Heart left ventricle (tissue), 16 donors: Measurements from ENCODE around the gene PPME1. TPM values are rescaled to one million over a fixed set of nuclear protein-coding genes. Genes with fewer than 3 reads are reported as not detected.
A peak's percentile ranks its signal among the peaks of the same experiment; 100 is the strongest.
"Not testable (repeated sequence)": the region's sequence is repeated elsewhere in the genome, so short reads cannot be mapped to it uniquely, and the experiment has no call there.

ENCODE experiments used
- ATAC-seq, 4 donors: fragments of 200-7000 bp; cut with Tn5 transposase; one replicate each; pipeline ENCODE4 v1.9.1; 2020 to 2022; ENCODE audit warnings: moderate library complexity in 4 of 4, mild to moderate bottlenecking in 3 of 4, moderate number of reproducible peaks in 1 of 4
- DNase-seq, 5 donors: peaks; one replicate each; pipeline ENCODE4 v3.0.0-alpha.2; 2020
- H3K27ac ChIP-seq, 12 donors: fragments of 200-600 bp; sonication (generic) in 4 of 12; one replicate each; pipeline versions ENCODE4 v1.5.0 to v1.8.0; 2016 to 2022; ENCODE audit warnings: mild to moderate bottlenecking in 2 of 12
- H3K27me3 ChIP-seq, 9 donors: fragments of 200-600 bp; sonication (generic) in 2 of 9; one replicate each; pipeline versions ENCODE4 v1.5.1 to v1.8.0; 2016 to 2022; ENCODE audit warnings: mild to moderate bottlenecking in 3 of 9
- H3K36me3 ChIP-seq, 9 donors: fragments of 200-600 bp; sonication (generic) in 2 of 9; one replicate each; pipeline versions ENCODE4 v1.5.0 to v1.8.0; 2018 to 2022; ENCODE audit warnings: mild to moderate bottlenecking in 2 of 9
- H3K4me1 ChIP-seq, 12 donors: fragments of 200-600 bp; sonication (generic) in 4 of 12; one replicate each; pipeline versions ENCODE4 v1.5.0 to v1.8.0; 2016 to 2022; ENCODE audit warnings: mild to moderate bottlenecking in 3 of 12
- H3K4me3 ChIP-seq, 12 donors: fragments of 200-600 bp; sonication (generic) in 4 of 12; one replicate each; pipeline versions ENCODE4 v1.5.0 to v1.8.0; 2017 to 2022; ENCODE audit warnings: mild to moderate bottlenecking in 9 of 12, moderate library complexity in 4 of 12
- H3K9me3 ChIP-seq, 12 donors: fragments of 200-600 bp; sonication (generic) in 4 of 12; one replicate each; pipeline versions ENCODE4 v1.5.0 to v1.8.0; 2016 to 2022; ENCODE audit warnings: mild to moderate bottlenecking in 1 of 12
- CTCF ChIP-seq, 12 donors: fragments of 200-600 bp; sonication (generic) in 4 of 12; IDR thresholded peaks; one replicate each; pipeline versions ENCODE4 v1.5.0 to v1.8.0; 2018 to 2022; ENCODE audit warnings: antibody characterized with exemption in 12 of 12, mild to moderate bottlenecking in 5 of 12
- POLR2A ChIP-seq, 2 donors: fragments of 450-650 bp; IDR thresholded peaks; one replicate each; pipeline ENCODE4 v1.6.1; 2017; ENCODE audit warnings: antibody characterized with exemption in 2 of 2, mild to moderate bottlenecking in 2 of 2, moderate library complexity in 2 of 2
- WGBS, 4 donors: extraction: QIAGEN DNeasy Blood & Tissue Kit in 2 of 4; methylation state at CpG; one replicate each; pipeline versions ENCODE4 v1.1.5 to v1.1.7; 2013 to 2018; 5-methylcytosine and 5-hydroxymethylcytosine counted together
- intact Hi-C, 10 donors: fragments of 100-400 bp; cut with DNase I; formaldehyde crosslinking; loops; one replicate each; pipeline versions ENCODE4 v1.11.1 to v1.14.2; 2022
- long read RNA-seq, 3 donors: library from polyadenylated mRNA; unstranded; transcript quantifications; one replicate each; pipeline ENCODE4 v2.0.0, GENCODE V29; 2020 to 2021
- polyA plus RNA-seq, 2 donors: library from polyadenylated mRNA; stranded (reverse); fragments of 200-250 nt; gene quantifications; one replicate each; pipeline ENCODE4 v1.2.3, GENCODE V29; 2013
- total RNA-seq, 9 donors: library from RNA; depleted of rRNA in 2 of 9; stranded (reverse); fragments of >200 nt in 2 of 9; fragmentation: NEBNext Ultra II Directional in 3 of 9; extraction: Animal tissue kit (Norgen Biotek cat#: 25700) in 3 of 9; gene quantifications; one replicate each; pipeline versions ENCODE4 v1.1.0 to v1.2.4, GENCODE V29; 2016 to 2023
- donor health status: ischemic (EF 13 %, LVEDD 7.1; RV severe dilation, severe dysfunction).
- donor health status: healthy with polysubstance abuse.
- donor health status: DM: no; HTN: yes; CAD: no.
- donor health status: DM: no; HTN: no; CAD: no.
- donor health status: ischemic (EF 25% LVEDD 6.9; RV normal size, moderate dysfunction).
- donor health status: ischemic (EF 25% LVEDD 5.7; RV mildly dilated, moderate dysfunction).
- donor health status: healthy.
- donor health status: DM: yes; HTN: yes; CAD: no.
- donor health status: ischemic (EF 35%, LVEDD 5.7; RV mildly dilated, moderate dysfunction).
- donor health status: nonischemic (EF 11% LVEDD 7.7; RV severe dilation, severe dysfunction).
- donor health status: DM: yes; HTN: yes; CAD: no.
- donor health status: PGD.
- donor health status: ischemic (EF 29% LVEDD 5.4; RV normal size, mild dysfunction).
- donor health status: nonischemic (EF 23%, LVEDD 6.1; RV moderate dilation, normal function).

PPME1 gene, protein sequence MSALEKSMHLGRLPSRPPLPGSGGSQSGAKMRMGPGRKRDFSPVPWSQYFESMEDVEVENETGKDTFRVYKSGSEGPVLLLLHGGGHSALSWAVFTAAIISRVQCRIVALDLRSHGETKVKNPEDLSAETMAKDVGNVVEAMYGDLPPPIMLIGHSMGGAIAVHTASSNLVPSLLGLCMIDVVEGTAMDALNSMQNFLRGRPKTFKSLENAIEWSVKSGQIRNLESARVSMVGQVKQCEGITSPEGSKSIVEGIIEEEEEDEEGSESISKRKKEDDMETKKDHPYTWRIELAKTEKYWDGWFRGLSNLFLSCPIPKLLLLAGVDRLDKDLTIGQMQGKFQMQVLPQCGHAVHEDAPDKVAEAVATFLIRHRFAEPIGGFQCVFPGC
- total RNA-seq (10 to 100 TPM; 23.1 to 31.5 (median 28.5) TPM), polyA plus RNA-seq (10 to 100 TPM; 21.3 to 40.5 TPM)
- long read RNA-seq, donor 1, transcript PPME1-201 (14 exons, 2,677 nt): major isoform, 28 of 33 reads
- long read RNA-seq, donor 1, partial matches to known transcripts: 1 of 33 reads
- long read RNA-seq, donor 1, other reads (novel, unspliced or antisense): 4 of 33 reads
- long read RNA-seq, donor 2, transcript PPME1-201 (14 exons, 2,677 nt): major isoform, 234 of 271 reads
- long read RNA-seq, donor 2, partial matches to known transcripts: 12 of 271 reads
- long read RNA-seq, donor 2, other reads (novel, unspliced or antisense): 18 of 271 reads
- long read RNA-seq, donor 3, transcript PPME1-201 (14 exons, 2,677 nt): major isoform, 23 of 33 reads
- long read RNA-seq, donor 3, partial matches to known transcripts: 3 of 33 reads
- long read RNA-seq, donor 3, other reads (novel, unspliced or antisense): 5 of 33 reads

DNA sequence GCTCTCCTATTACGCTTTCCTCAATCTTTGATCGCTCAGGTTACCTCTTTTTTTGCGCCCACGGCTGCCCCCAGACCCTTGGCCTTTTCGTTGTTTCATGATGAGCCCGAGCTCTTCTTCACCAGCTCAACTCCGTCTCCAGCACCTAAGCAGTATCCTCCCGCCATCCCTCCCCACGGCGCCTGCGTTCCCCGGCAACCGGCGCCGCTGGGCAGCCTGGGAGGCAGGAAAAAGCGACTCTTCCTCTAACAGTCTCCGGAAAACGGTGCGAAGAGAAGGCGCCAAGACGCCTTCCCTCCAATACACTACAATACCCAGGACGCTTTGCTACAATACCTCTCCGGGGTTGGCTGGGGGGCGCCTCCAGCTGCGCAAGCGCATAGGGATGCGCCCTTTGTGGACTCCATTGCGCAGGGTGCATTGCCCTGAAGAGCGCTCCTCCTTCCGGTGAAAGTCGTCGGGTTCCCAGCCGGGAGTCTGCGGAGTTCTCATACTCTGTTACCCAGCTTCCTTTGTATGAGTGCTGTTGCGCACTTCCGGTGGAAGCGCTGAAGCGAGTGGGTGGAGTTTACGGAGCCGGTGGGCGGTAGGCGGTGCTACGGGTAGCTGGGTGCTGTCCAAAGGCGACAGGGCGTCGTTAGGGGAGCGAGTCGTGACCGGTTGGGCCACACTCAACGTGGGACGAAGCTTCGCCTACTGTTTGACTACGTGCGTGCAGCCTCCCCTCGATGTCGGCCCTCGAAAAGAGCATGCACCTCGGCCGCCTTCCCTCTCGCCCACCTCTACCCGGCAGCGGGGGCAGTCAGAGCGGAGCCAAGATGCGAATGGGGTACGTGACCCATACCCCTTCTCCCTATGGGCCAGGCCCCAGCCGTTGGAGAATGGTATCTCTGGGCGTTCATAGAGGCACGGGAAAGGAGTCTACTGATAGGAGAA is at the start of gene PPME1, which contains the start of gene C2CD3:
PPME1 (plus strand) TSS at position 596 of the 936 bp plus-strand sequence; CDS start at position 729, 133 bp downstream.
C2CD3 (minus strand) TSS at position 309 of the 936 bp plus-strand sequence; CDS start at position 99, 210 bp downstream.
- TF ChIP-seq CTCF (IDR thresholded peaks at IDR 0.05) (peak in 9 of 12 donors; percentile 26 to 63 (median 42)), POLR2A (IDR thresholded peaks at IDR 0.05) (peak in 1 of 2 donors; percentile 79)
- H3K36me3 ChIP-seq: peaks cover 0 to 27% (median 24%) of the 10 kb centered on the region in 9 donors
- intact Hi-C loops: loop anchor here in 2 of 10 donors (5.0 to 10.0 kb wide), 2 partner anchors 186 to 189 kb away; partner anchors contain the start of gene UCP2 (in 2 of the 2)
- H3K4me3 ChIP-seq: peak within 1 kb of the TSS; percentile 62 to 87 (median 77)
- DNase-seq (peak; percentile 98 to 99 (median 98)), ATAC-seq (peak; percentile 98 to 99 (median 98))
- peak within 1 kb of the TSS; percentile 24 to 92 (median 88) for H3K27ac ChIP-seq
- 0% methylated on average over 59 to 68 of the region's 68 CpGs for WGBS, 4 donors
- no peaks in the 10 kb centered on the region for H3K27me3 ChIP-seq
- no peaks in the 10 kb centered on the region for H3K9me3 ChIP-seq
- H3K4me1 ChIP-seq: peaks cover 4 to 42% (median 29%) of the 10 kb centered on the region in 12 donors

DNA sequence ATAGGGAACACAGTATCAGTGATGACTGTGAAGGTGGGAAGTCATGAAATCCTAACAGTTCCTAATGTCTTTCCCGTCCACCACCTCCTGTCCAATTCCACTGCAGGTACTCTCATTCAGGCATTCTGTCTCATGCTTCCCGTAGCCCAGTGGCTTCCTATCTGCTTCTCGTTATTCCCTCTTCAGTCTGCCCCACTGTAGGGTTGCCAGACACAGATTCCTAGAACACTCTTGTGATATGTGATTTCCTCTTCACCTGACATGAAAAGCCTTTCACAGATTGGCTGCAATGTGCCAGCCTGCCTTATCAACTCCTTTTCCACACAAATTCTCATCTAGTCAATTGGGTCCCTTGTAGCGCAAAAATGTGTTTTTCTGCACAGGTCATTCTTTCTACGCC is 49.3 kb upstream of the PPME1 start:
- no peak overlapping the region for H3K4me3 ChIP-seq
- peaks cover 0 to 3% (median 0%) of the 10 kb centered on the region in 12 donors for H3K9me3 ChIP-seq
- intact Hi-C loops: no loop called here
- no peak overlapping the region for H3K27ac ChIP-seq
- ATAC-seq: peak in 2 of 4 donors; percentile 37 to 39
- no peak for TF ChIP-seq CTCF (IDR thresholded peaks at IDR 0.05)
- TF ChIP-seq POLR2A (IDR thresholded peaks at IDR 0.05): no peak
- H3K27me3 ChIP-seq: no peaks in the 10 kb centered on the region
- H3K36me3 ChIP-seq: peaks cover 0 to 44% (median 20%) of the 10 kb centered on the region in 9 donors
- 63 to 73% (median 68%) methylated on average over 5 of the region's 5 CpGs for WGBS, 4 donors
- DNase-seq: no peak
- H3K4me1 ChIP-seq: peaks cover 0 to 4% (median 0%) of the 10 kb centered on the region in 12 donors

DNA sequence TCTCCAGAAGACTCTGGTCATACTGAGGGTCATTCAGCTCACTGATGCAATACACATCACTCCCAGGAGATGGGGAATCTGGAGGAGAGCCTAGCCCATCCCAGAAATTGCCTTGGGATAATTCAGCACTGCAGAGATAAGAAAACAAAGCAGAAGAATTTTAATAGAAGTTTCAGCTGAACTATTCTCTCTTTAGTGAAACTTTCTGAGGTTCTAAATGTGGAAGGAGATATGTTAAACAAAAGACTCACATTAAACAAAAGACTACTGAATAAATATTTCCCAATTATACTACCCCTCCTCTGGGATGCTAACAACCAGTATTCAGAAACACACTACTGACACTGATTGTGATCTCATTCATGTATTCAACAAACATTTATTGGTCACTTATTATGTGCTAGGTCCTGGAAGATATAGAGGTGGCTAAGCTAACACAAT is 48.1 kb upstream of the PPME1 start:
- peaks cover 0 to 36% (median 12%) of the 10 kb centered on the region in 9 donors for H3K36me3 ChIP-seq
- ATAC-seq (no peak), DNase-seq (no peak)
- H3K9me3 ChIP-seq: peaks cover 0 to 3% (median 0%) of the 10 kb centered on the region in 12 donors
- intact Hi-C loops: no loop called here
- no peaks in the 10 kb centered on the region for H3K27me3 ChIP-seq
- no peak for TF ChIP-seq POLR2A (IDR thresholded peaks at IDR 0.05)
- no peak for TF ChIP-seq CTCF (IDR thresholded peaks at IDR 0.05)
- H3K4me1 ChIP-seq: peaks cover 0 to 4% (median 0%) of the 10 kb centered on the region in 12 donors
- no peak overlapping the region for H3K27ac ChIP-seq
- no peak overlapping the region for H3K4me3 ChIP-seq

DNA sequence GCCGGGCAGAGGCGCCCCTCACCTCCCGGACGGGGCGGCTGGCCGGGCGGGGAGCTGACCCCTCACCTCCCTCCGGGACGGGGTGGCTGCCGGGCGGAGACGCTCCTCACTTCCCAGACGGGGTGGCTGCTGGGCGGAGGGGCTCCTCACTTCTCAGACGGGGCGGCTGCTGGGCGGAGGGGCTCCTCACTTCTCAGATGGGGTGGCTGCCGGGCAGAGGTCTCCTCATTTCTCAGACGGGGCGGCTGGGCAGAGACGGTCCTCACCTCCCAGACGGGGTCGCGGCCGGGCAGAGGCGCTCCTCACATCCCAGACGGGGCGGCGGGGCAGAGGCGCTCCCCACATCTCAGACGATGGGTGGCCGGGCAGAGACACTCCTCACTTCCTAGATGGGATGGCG is 42.0 kb upstream of the PPME1 start:
- H3K27ac ChIP-seq, intact Hi-C loops, H3K9me3 ChIP-seq, H3K27me3 ChIP-seq, DNase-seq, H3K4me1 ChIP-seq, H3K4me3 ChIP-seq, ATAC-seq: not testable (repeated sequence)
- WGBS, 4 donors: 97 to 99% (median 98%) methylated on average over 16 to 27 of the region's 33 CpGs
- peaks cover 0 to 50% (median 23%) of the 10 kb centered on the region in 9 donors for H3K36me3 ChIP-seq
